GM19395 (cell line): Measurements from ENCODE around the gene C19orf44.
"Not testable (repeated sequence)": the region's sequence is repeated elsewhere in the genome, so short reads cannot be mapped to it uniquely, and the experiment has no call there.

Source experiments
- ATAC-seq: cut with Tn5 transposase; IDR thresholded peaks from one replicate; pipeline ENCODE4 v1.9.1; 2021; ENCODE audit warnings: mild to moderate bottlenecking, moderate library complexity; ENCODE audit not compliant: unreplicated experiment

The C19orf44 gene

GRCh38 chr19:16532440-16533234 is 36.4 kb downstream of the C19orf44 start:
- ATAC-seq = no peak

GRCh38 chr19:16535381-16535780 is 39.2 kb downstream of the C19orf44 start:
- ATAC-seq = no peak

- no peak for ATAC-seq
Measured at GRCh38 chr19:16536130-16536529, 39.9 kb downstream of the C19orf44 start.

- ATAC-seq = no peak
Measured at GRCh38 chr19:16537111-16537510, 40.9 kb downstream of the C19orf44 start.

GRCh38 chr19:16540948-16541347 is 44.8 kb downstream of the C19orf44 start:
- ATAC-seq = no peak

GRCh38 chr19:16541526-16542044 is 45.4 kb downstream of the C19orf44 start:
- peak; percentile 25 for ATAC-seq

GRCh38 chr19:16542045-16542909 is 46.1 kb downstream of the C19orf44 start, which contains the start of gene CHERP:
Gene CHERP (minus strand): TSS chr19:16542437. CDS start chr19:16542378, 59 bp downstream.
- ATAC-seq = peak; percentile 70

- ATAC-seq = no peak
Measured at GRCh38 chr19:16542910-16543472, 46.8 kb downstream of the C19orf44 start.

- ATAC-seq = not testable (repeated sequence)
Measured at GRCh38 chr19:16543734-16544133, 47.5 kb downstream of the C19orf44 start.

GRCh38 chr19:16544473-16545231 is 48.5 kb downstream of the C19orf44 start:
- ATAC-seq = no peak

GRCh38 chr19:16548956-16549355 is 52.8 kb downstream of the C19orf44 start:
- no peak for ATAC-seq

- ATAC-seq = not testable (repeated sequence)
Measured at GRCh38 chr19:16551902-16552301, 55.7 kb downstream of the C19orf44 start.

- ATAC-seq = no peak
Measured at GRCh38 chr19:16554776-16555175, 58.6 kb downstream of the C19orf44 start.

- no peak for ATAC-seq
Measured at GRCh38 chr19:16559780-16560276, 63.6 kb downstream of the C19orf44 start.

GRCh38 chr19:16561382-16561781 is 65.2 kb downstream of the C19orf44 start:
- no peak for ATAC-seq

GRCh38 chr19:16562608-16563025 is 66.4 kb downstream of the C19orf44 start:
- ATAC-seq = no peak

- ATAC-seq = no peak
Measured at GRCh38 chr19:16564842-16565241, 68.6 kb downstream of the C19orf44 start.

- ATAC-seq = no peak
Measured at GRCh38 chr19:16566161-16566560, 70.0 kb downstream of the C19orf44 start.

- no peak for ATAC-seq
Measured at GRCh38 chr19:16566702-16567101, 70.5 kb downstream of the C19orf44 start.

GRCh38 chr19:16569609-16570320 is 73.6 kb downstream of the C19orf44 start:
- no peak for ATAC-seq
